NCI-H187 (cell line): Measurements from ENCODE around the gene ITPRIPL1.
A peak's percentile ranks its signal among the peaks of the same experiment; 100 is the strongest.

ENCODE experiments used
- DNase-seq, 2 experiments: peaks; one replicate each; lab custom pipeline; 2025; lab: John Stamatoyannopoulos, UW

Gene ITPRIPL1

DNA sequence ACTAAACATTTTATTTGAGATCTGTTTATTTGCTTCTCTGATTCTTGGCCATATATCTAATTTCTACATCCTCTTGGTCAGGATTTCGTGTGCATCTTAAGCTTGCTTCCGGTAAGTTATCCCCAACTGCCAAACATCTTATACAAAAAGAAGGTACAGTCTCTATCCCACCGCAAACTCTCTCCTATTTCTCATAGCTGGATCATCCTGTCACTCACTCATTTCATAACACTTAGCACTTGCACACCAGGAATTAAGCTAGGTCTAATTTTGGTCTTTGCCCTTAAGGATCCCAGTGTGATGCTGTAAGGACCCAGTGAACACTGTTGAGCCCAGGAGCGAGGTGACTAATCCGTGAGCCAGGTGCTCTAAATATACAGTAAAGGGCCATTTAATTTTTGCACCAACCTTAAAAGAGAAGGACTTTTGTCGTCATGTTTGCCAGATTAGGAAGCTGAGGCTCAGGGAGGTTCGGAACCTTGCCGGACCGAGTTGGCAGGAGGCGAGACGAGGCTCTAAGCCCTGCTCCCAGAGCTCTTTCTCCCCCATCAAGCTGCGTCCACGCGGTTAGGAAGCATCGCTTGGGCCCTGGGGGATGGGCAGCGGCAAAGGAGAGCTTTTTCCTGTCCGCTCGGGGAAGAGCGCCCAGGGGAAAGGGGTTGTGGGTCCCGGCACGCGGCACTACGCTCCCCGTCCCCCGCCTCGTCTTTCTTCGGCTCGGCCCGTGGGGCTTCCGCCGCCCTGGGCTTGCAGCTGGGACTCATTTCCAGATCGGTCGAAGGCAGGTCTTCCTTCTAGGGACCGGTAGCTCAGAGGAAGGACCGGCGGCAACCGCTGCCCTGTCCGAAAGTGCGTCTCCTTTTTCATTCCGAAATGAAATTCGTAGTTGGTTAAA, 4.1 kb upstream of the ITPRIPL1 start:
- DNase-seq: no peak

DNA sequence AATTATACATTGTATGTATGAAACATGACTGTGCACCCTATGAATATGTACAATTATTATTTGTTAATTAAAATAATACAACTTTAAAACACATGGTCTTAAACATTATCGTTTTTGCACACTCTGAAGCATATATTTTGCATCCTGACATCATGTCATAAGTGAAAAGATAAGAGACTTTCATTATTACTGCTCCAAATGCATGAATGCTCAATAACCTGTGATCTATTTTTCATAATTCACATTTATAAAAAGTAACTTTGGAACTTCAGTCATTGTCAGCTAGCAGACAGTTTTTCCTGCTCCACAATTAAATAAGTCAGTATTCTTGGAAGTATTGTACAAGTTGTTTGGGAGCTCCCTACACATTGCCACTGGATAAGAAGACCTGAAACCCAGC, 1.3 kb upstream of the ITPRIPL1 start:
- no peak for DNase-seq

DNA sequence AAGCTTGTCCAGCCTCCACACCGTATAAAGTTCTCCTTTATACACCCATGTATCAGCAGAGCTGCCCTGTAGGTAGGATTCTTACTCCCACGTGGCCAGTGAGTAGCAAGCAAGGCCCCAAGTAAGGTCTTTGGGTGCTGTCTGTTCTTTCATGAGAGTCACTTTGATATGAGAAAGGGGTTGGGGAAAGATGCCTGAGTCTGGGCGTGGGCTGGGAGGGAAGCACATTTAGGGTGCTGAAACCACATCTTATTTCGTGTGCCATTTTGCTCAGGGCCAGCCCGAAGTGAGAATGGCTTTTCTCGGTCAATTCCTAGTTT, 436 bp upstream of the ITPRIPL1 start:
- no peak for DNase-seq

DNA sequence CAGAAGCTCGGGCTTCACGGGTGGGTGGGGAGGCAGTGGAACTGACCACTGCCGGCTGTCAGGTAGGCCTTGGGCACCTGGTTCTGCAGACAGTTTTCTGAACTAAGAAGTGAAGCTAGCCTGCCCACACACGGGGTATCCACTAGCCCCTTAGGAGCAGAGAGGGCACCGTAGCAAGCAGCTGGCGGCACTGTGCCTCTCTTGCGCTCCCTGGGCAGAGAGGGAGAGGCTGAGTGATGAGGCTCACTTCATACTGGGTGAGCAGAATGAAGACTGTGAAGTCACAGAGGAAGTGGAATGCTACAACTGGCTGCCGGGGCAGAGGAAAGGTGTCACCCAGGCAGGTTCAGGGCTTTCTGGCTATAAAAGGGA, 753 bp downstream of the ITPRIPL1 start:
- no peak for DNase-seq

DNA sequence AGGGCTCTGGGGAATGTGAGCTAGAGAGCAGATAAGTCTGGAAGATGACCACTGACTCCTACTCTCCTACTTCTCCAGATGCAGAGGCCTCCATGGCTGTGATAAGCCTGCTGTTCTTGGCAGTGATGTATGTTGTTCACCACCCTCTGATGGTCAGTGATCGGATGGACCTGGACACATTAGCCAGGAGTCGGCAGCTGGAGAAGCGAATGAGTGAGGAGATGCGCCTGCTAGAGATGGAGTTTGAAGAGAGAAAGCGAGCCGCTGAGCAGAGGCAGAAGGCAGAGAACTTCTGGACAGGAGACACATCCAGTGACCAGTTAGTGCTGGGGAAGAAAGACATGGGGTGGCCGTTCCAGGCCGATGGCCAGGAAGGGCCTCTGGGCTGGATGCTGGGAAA, 1.4 kb downstream of the ITPRIPL1 start:
- no peak for DNase-seq

DNA sequence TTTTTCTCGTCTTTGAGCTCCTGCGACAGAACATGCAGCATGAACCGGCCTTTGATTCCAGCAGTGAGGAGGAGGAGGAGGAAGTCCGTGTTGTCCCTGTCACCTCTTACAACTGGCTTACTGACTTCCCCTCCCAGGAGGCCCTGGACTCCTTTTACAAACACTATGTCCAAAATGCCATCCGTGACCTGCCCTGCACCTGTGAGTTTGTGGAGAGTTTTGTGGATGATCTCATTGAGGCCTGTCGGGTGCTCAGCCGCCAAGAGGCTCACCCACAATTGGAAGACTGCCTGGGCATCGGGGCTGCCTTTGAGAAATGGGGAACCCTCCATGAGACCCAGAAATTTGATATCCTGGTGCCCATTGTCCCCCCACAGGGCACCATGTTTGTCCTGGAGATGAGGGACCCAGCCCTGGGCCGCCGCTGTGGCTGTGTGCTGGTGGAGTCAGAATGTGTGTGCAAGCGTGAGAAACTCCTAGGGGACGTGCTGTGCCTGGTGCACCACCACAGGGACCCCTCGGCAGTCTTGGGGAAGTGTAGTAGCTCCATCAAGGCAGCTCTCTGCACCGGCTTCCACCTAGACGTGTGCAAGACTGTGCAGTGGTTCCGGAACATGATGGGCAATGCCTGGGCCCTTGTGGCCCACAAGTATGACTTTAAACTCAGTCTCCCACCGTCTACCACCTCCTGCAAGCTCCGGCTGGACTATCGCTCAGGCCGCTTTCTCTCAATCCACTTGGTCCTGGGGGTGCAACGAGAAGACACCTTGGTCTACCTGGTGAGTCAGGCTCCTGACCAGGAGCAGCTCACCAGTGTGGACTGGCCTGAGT, 2.1 kb downstream of the ITPRIPL1 start:
- no peak for DNase-seq

DNA sequence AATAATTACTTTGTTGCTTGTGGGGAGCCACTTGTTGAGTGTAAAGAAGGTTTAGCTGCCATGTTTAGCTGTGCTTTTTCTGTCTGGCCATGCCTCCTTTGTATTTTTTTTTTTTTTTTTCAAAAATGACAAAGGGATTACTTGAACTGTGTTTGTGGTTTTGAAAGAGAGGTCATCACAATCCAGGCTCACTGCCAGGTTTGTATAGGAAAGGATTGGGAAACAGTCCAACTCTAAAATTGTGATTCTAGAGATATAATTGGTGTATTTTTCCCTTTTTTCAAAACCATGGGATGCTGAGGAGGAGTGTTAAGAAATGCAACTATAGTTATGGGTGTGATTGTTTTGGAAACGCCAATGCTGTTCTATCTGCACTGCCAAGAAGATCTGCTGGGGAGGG, 4.3 kb downstream of the ITPRIPL1 start:
- no peak for DNase-seq

DNA sequence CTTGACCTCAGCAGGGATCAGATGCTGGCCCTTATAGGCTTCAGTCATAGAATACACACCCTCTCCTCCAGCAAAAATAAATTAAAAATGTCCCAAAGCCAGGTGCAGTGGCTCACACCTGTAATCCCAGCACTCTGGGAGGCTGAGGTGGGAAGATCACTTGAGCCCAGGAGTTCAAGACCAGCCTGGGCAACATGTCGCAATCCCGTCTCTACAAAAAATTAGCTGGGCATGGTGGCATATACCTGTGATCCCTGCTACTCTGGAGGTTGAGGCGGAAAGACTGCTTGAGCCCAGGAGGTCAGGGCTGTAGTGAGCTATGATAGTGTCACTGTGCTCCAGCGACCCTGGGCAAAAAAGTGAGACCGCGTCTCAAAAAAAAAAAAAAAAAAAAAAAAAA, 4.8 kb downstream of the ITPRIPL1 start:
- DNase-seq: no peak

DNA sequence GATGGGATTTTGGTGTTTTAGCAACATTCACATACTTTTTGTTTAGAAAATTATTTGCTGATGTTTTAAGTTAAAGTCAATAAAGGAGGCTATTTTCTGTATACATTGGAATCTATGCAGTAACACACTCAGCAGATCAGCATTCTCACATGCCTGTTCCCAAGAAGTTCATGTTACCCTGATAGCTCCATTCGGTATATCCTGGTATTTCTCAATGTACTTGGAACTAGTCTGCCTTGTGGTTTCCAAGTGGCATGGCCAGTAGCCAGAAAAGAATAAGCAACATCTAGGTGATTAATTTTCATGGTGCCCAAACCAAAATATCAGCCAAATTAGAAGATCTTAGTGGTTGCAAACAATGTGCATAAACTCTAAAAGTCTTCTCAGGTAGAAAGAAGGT, 5.3 kb downstream of the ITPRIPL1 start:
- no peak for DNase-seq

DNA sequence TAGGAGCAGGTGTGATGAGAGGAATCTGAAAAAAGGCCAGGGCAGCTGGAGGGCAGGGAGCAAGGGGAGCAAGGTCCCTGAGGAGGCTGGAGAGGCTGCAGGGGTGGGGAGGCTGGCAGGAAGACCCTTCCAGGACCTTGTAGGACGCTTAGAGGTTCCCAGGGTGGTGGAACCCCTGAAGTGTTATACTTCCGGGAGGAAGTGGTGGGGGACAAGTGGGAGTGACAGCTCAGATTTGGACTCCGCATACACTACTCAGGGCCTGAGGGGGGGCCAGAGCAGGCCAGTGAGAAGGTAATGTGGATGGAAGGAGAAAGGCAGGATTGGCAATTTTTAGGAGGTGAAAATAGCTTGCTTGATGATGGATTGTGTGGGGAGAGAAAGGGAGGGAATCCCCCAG, 8.6 kb downstream of the ITPRIPL1 start:
- DNase-seq: no peak

DNA sequence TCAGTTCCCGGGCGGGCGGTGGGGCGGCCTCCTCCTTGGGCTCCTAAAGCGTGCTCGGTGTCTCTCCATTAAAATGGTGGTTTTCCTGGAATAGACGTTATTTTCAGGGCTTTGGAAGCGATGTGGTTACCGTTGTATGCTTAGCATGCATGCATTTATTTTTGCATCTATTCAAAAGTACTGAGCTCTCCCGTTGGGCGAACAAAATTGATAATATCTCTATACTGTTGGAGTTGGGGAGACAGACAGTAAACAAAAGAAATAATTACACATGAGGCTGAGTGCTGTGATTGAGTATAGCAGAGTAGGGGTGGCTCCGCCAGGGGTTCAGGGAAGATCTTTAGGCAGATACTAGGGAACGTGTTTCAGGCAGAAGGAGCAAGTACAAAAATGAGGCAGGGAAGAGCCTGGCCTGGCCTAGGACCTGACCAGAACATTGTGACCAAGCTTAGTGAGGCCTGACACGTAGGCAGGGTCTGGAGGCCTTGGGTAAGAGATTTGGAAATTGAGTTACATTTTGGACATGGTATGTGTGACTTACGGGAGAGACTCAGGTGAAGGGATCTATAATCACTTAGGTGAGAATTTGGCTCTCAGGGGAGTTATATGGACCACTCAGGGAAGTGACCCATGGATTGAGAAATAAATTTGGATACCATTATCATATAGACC, 11.1 kb downstream of the ITPRIPL1 start:
- no peak for DNase-seq

DNA sequence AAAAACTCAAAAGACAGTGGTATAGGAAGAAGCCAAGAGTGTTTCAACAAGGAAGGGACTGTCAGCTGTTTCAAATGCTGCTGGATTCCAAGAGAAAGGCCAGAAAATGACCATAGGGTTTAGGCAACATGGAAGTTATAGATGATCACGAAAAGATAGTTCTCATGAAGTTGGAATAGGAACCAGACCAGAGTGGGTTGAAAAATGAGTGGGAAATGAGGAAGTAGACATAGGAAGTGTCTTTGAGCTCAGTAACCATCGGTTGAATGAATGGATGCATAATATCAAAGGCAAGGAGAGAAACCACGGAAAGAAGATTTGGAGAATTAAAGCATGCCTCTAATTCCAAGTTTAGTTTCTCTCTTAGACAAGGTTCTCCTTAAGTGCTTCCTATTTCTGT, 11.8 kb downstream of the ITPRIPL1 start:
- no peak for DNase-seq

DNA sequence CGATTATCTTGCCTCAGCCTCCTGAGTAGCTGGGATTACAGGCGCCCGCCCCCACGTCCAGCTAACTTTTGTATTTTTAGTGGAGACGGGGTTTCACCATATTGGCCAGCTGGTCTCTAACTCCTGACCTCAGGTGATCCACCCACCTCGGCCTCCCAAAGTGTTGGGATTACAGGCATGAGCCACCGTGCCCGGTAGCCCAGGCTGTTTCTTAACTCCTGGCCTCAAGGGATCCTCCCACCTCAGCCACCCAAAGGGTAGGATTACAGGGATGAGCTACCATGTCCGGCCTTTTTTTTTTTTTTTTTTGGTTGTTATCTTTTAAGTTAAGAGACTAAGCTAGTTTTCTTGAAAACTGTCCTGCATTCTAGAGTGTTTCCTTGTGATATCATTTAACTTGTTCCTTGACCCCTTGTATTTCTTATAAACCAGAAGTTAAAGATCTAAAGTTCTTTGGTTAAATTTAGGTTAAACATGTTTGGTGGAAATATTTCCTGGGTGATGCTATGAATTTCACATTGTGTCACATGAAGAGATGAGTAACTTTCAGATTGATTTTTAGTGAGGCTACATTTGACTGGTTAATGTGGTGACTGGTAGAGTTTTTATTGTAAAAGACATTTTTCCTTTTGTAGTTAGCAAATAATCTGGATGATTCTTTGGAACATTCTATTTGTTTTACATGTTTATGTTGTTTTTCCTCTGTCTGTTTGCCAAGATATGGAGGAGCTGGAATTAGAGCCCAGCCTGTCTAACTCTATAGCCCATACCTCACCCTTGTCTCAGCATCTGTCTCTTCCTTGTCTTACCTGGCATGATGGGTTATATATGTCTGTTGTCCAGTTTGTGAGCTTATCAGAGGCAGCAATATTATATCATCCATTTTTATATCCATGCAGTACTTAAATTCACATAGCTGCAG, 15.6 kb downstream of the ITPRIPL1 start:
- DNase-seq: no peak

DNA sequence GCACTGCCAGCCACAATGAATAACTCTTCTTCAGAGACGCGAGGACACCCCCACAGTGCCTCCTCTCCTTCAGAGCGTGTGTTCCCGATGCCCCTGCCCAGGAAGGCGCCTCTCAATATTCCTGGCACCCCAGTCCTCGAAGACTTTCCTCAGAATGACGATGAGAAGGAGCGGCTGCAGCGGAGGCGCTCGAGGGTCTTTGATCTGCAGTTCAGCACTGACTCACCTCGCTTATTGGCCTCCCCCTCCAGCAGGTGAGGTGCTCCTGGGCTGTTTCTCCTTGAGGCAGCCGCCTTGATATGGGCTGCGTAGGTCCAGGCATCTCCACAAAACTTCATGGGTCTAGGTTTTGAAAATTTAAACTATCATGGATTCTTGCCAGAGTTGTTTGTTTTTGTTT, 16.5 kb downstream of the ITPRIPL1 start:
- DNase-seq: no peak

DNA sequence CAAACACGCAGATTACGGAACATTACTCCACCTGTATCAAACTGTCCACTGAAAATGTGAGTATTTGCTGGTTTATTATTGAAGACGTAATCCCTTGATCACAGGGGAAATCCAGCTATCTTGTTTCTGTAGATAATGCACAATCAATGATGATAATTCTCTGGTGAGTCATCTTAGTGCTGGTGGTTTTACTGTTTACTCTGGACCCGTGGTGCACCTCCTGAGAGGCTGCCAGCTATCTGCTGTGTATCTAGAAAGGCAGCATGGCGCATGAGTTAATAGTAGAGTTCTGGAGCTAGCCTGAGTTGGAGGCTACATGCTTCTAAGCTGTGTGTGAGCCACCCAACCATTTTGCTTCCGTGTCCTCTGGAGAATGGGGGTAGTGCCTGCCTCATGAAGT, 17.0 kb downstream of the ITPRIPL1 start:
- no peak for DNase-seq

DNA sequence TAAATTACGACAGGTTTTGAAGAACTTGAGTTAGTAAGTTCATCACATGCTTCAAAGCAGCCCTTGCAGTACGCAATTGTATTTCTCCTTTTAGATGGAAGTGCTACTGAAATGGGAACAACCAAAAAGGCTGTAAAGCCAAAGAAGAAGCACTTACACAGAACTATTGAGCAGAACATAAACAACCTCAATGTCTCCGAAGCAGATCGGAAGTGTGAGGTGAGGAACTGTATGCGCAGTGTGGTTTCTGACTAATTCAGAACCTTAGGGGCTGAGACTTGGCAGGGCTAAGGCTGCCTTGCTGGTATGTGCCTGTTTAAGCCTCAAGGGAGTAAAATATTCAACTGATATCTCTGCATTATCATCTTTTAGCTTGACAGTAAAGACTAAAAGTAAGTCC, 18.9 kb downstream of the ITPRIPL1 start:
- no peak for DNase-seq

DNA sequence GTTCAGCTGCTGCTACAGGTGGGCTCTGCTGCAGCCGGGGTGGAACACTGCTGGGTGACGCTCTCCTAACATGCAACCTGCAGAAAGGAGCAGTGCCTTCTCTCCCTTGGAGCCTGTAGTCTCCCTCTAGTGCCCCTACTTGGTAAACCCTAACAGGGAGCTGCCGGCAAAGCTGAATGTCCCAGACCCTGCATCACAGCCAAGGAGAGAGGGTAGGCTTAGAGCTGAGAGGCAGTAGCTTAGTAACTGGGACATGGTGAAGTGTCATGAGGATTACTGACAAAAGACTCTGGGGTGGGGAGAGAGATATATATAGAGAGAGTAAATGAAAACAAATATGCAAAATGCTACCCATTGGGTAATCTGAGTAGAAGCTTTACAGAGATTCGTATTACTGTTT, 20.3 kb downstream of the ITPRIPL1 start:
- no peak for DNase-seq

DNA sequence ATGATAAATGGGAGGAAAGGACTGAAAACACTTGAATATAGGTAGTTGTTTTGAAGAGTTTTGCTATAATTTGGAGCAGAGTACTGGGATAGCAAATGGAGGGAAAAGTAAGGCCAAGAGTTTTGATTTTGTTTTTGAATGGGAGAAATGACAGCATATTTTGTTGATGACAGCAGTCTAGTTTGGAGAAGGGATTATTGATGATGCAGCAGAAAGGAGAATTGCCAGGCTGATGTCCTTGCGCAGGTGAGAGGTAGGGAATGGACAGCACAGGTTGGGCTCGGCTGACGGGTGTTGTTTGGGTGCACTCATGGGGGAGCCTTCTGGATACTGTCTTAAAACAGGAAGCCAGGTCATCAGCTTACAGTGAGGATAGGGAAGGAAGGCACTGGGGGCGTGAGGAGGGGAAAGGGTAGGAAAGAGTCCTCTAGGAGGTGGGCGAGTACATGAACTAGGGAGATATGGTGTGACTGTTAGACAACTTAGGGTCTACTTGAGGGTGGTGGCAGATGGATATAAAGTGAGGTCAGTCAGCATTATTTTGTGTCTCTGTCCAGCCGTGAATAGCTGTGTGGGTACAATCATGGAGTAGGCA, 20.8 kb downstream of the ITPRIPL1 start:
- no peak for DNase-seq

DNA sequence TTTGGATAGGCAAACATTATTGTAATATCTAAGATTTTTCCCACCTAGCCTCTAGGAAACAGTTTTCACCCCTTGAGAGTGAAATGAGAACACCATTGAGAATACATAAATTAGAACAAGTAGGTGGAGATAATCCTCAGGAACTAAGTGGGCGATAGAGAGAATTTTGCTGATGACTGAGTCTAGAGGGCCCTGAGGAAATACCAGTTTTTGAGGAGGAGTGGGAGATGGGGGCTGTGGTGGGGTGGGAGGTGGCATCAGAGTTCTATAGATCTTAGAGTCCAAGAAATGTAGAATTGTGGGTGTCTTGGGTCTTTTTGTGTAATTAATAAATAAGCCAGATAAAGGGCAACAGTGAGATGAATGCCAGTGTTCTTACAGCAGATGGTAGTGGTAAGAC, 22.3 kb downstream of the ITPRIPL1 start:
- DNase-seq: no peak

DNA sequence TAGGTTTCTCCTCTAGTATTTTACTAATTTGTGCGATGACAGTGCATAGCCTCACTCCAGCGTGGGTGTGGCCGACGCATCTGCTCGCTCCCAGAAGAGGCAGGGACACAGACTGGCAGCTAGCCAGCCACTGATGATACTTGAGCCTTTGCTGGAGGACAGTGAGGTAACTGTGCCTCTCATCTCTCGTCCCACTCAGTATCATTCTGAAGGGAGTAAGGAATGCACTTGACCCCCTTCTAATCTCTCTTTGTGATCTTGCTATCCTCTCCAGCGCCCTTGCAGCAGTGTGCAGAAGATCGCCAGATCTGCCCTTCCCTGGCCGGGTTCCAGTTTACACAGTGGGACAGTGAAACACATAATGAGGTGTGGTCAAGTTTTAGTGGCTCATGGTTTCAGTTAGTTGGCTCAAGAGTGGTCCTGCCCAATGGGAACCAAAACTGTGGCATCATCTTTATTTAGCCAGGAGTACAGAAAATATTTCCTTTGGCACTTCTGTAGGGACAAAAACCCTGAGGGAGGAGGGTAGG, 28.0 kb downstream of the ITPRIPL1 start:
- DNase-seq: peak; percentile 91 to 92

DNA sequence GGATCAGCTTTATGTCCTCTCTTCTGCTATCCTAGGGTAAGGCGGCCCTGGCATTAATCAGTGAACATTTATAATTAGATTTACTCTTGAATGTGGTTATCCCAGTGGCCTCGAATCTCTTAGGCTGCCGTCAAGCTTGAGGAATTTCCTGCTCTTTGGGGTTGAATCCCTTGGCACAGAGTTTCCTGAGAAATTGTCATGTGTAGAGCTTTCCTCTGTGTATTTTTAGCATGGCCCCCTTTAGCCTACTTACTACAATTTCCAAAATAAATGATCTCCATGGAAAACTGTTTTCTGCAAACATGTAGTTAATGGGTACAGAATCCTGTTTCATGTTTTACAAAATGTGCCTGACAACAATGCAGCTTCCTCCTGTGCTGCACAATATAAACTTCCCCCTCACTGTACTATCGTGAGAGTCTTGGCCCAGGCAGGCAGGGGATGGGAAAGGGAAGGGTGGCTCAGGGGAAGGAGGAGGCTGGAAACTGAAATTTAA, 28.5 kb downstream of the ITPRIPL1 start:
- no peak for DNase-seq
